ENCODE measurements around the gene HAND2.

HAND2 gene

DNA sequence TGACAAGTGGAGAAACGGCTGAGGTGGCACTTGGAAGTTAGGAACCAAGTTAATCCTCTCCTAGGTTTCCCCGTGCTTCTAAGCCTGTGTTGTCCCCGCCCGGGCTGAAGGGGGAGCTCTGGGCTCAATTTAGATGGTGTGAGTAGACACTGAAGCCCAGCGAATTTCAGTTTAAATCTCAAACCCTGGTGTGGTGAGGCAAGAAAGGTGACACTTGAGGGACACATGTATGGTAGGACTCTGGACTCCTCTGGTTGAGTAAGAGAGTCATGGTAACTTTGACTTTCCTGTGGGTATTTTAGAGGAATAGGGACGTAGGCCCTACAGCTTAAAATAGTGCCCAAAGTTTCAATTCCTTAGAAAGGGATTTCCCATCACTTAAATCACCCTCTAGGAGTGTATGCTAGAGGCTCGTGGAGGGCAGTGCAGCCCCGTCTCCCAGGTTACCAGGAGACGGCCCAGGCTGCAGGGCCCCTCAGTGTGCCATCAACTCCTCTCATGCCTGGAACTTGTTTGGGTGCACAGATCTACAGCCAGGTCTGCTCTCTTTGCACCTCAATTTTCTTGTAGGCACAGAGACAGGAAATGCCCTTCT is 24.0 kb downstream of the HAND2 start:
- H3K4me1 ChIP-seq (ENCODE audit: control insufficient read depth, low read depth, low read length), result peaks cover 16% of the 10 kb centered on the region
- H3K27ac ChIP-seq (ENCODE audit: low read length), result no peak overlapping the region
- no peak overlapping the region for H3K9ac ChIP-seq (ENCODE audit: low read length)
- H3K4me3 ChIP-seq (ENCODE audit: low read length), result peak overlapping the region; percentile 32
- no peaks in the 10 kb centered on the region for H3K36me3 ChIP-seq (ENCODE audit: control insufficient read depth, low read depth, low read length)
- no peaks in the 10 kb centered on the region for H3K9me3 ChIP-seq (ENCODE audit: control insufficient read depth, low read depth, low read length)
- peaks cover 100% of the 10 kb centered on the region for H3K27me3 ChIP-seq (ENCODE audit: control insufficient read depth, insufficient read depth, low read length)

DNA sequence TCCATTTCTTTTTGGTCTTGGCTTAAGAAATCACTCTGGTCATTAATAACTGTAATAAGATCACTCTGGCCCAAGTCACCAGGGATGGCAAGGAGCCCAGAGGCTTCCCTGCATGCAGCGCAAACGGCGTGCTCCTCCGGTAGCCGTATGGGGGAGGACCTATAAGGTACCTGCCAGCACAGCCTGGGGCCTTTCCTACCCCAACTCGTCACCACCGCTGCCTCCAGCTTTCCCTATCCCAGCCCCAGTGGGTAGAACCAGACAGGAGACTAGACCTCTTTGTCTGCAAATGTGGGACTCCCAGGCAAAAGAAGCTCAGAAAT is 25.9 kb downstream of the HAND2 start:
- Histone ChIP-seq H3K4me1 (ENCODE audit: control insufficient read depth, low read depth, low read length) (peaks cover 8% of the 10 kb centered on the region), H3K4me3 (ENCODE audit: low read length) (no peak overlapping the region), H3K27ac (ENCODE audit: low read length) (no peak overlapping the region), H3K9me3 (ENCODE audit: control insufficient read depth, low read depth, low read length) (no peaks in the 10 kb centered on the region), H3K9ac (ENCODE audit: low read length) (no peak overlapping the region), H3K27me3 (ENCODE audit: control insufficient read depth, insufficient read depth, low read length) (peaks cover 99% of the 10 kb centered on the region), H3K36me3 (ENCODE audit: control insufficient read depth, low read depth, low read length) (no peaks in the 10 kb centered on the region)

DNA sequence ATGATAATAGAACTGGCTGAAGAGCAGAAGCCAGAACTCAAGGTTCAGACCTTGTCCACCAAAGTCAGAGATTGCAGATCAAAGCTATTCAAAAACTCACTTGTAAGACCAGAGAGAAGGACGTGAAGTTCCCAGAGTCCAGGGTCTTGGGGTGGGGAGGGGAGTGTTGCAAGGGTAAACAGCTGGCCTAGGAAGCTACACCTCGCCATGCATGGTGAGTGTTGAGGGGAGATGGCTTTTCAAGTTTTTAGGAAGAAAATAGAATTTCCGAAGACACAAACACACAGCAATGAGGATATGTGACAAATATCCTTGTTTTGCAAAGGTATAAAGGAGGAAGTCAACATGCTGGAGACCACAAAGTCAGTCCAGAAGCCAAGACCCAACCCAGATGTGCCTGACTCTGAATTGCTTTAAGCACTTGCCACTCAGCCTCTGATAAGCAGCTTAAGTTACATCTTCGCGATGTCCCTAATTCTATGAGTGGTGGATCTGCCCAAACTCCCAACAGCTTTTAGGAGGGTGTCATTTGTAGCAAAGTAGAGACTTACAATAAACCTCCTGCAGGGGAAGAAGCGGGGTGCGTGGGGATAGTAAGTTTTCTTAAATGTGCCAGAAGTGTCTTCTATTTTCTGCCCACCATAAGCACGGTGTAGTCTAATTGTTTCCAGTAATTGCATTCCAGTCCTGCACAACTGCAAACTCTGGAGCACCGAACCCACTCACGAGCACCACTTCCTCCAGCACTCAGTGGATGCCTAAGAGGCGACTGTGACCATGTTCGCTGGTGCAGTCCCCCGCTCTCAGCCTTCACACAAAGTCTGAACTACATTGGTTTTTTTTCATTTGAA is 26.5 kb downstream of the HAND2 start:
- no peak overlapping the region for H3K27ac ChIP-seq (ENCODE audit: low read length)
- no peak overlapping the region for H3K9ac ChIP-seq (ENCODE audit: low read length)
- no peaks in the 10 kb centered on the region for H3K9me3 ChIP-seq (ENCODE audit: control insufficient read depth, low read depth, low read length)
- H3K4me3 ChIP-seq (ENCODE audit: low read length), result no peak overlapping the region
- peaks cover 3% of the 10 kb centered on the region for H3K4me1 ChIP-seq (ENCODE audit: control insufficient read depth, low read depth, low read length)
- H3K27me3 ChIP-seq (ENCODE audit: control insufficient read depth, insufficient read depth, low read length), result peaks cover 99% of the 10 kb centered on the region
- no peaks in the 10 kb centered on the region for H3K36me3 ChIP-seq (ENCODE audit: control insufficient read depth, low read depth, low read length)

DNA sequence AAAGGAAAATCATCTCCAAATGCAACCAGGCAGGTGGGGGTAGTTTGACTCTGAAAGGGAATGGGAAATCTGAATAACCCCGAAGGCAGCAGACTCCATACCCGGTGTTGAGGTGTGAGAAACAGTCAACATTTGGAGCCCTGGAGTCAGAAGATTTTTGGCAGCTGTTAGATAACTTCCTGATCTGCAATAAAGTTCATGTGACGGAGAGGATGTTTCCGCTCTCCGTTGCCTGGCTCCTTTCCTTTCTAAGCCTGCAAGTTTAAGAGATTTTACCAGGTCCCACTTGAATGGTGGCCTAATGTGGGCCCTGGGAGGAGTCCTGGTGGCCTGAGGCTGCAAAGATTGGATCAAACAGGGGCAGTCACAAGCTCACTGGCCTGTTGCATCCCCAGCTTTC is 27.7 kb downstream of the HAND2 start:
- Histone ChIP-seq H3K9me3 (ENCODE audit: control insufficient read depth, low read depth, low read length) (no peaks in the 10 kb centered on the region), H3K27ac (ENCODE audit: low read length) (no peak overlapping the region), H3K36me3 (ENCODE audit: control insufficient read depth, low read depth, low read length) (no peaks in the 10 kb centered on the region), H3K4me3 (ENCODE audit: low read length) (no peak overlapping the region), H3K9ac (ENCODE audit: low read length) (no peak overlapping the region), H3K27me3 (ENCODE audit: control insufficient read depth, insufficient read depth, low read length) (peaks cover 90% of the 10 kb centered on the region), H3K4me1 (ENCODE audit: control insufficient read depth, low read depth, low read length) (no peaks in the 10 kb centered on the region)

DNA sequence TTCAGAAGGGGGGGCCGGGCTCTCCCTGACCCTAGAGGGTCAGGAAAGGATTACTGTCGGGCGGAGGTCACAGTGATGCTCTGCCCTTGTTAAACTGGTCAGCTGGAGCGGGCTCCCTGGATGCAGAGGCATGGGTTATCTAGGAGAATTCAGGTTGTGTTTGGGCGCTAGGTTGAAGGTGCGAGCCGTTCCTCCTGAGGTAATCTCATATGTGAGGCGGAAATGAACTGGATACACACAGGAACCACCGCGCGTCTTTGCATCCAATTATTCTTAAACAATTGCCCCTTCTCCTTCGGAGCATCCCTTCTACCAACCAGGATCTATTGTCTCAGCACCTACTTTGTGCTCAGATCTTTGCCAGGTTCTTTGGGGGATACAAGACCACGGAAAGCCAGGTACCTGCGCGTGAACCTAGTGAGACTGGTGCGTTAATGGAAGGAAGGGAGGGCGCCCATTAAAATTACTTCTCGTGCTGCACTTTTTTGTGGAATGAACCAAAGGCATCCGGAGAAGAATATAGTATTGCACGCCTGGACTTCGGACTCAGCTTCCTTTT is 28.4 kb downstream of the HAND2 start:
- no peaks in the 10 kb centered on the region for H3K36me3 ChIP-seq (ENCODE audit: control insufficient read depth, low read depth, low read length)
- H3K9ac ChIP-seq (ENCODE audit: low read length), result no peak overlapping the region
- no peaks in the 10 kb centered on the region for H3K9me3 ChIP-seq (ENCODE audit: control insufficient read depth, low read depth, low read length)
- peaks cover 84% of the 10 kb centered on the region for H3K27me3 ChIP-seq (ENCODE audit: control insufficient read depth, insufficient read depth, low read length)
- no peak overlapping the region for H3K4me3 ChIP-seq (ENCODE audit: low read length)
- H3K4me1 ChIP-seq (ENCODE audit: control insufficient read depth, low read depth, low read length), result no peaks in the 10 kb centered on the region
- H3K27ac ChIP-seq (ENCODE audit: low read length), result no peak overlapping the region

DNA sequence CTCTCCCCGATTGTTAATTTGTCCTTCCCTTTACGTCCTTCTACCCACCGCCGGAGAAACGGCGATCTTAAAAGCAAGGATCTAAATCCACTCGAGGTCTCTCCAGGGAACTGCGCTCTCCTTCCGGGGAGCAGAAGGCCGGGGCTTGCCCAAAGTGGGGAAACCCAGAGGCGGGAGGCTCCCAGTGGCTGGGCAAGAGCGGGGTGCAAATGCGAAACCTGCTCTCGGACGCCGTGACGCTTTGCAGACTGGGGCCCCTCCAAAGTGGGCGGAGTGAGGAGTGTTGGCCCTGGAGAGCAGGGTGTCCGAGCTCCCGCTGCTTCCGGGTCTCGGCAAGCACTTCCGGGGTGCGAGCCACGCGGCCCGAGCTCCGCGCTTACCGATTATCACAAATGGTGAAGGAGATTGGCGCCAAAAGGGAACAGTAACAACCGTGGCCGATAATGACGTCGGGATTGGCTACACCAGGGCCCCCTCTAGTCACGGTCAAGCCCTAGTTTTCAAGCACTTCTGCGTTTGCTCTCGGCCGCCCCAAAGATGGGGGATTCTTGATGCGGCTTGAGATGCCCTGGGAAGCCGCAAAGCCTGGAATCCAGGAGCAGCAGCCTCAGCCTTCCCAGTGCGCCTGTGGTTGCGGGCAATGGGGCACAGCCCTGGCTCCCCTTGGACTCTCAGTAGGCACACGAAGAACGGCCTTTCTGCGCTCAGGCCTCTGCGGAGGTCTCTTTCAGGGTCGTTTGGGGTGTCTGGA is 29.0 kb downstream of the HAND2 start:
- Histone ChIP-seq H3K36me3 (ENCODE audit: control insufficient read depth, low read depth, low read length) (no peaks in the 10 kb centered on the region), H3K4me1 (ENCODE audit: control insufficient read depth, low read depth, low read length) (no peaks in the 10 kb centered on the region), H3K9ac (ENCODE audit: low read length) (no peak overlapping the region), H3K4me3 (ENCODE audit: low read length) (no peak overlapping the region), H3K9me3 (ENCODE audit: control insufficient read depth, low read depth, low read length) (no peaks in the 10 kb centered on the region), H3K27ac (ENCODE audit: low read length) (no peak overlapping the region), H3K27me3 (ENCODE audit: control insufficient read depth, insufficient read depth, low read length) (peaks cover 83% of the 10 kb centered on the region)

DNA sequence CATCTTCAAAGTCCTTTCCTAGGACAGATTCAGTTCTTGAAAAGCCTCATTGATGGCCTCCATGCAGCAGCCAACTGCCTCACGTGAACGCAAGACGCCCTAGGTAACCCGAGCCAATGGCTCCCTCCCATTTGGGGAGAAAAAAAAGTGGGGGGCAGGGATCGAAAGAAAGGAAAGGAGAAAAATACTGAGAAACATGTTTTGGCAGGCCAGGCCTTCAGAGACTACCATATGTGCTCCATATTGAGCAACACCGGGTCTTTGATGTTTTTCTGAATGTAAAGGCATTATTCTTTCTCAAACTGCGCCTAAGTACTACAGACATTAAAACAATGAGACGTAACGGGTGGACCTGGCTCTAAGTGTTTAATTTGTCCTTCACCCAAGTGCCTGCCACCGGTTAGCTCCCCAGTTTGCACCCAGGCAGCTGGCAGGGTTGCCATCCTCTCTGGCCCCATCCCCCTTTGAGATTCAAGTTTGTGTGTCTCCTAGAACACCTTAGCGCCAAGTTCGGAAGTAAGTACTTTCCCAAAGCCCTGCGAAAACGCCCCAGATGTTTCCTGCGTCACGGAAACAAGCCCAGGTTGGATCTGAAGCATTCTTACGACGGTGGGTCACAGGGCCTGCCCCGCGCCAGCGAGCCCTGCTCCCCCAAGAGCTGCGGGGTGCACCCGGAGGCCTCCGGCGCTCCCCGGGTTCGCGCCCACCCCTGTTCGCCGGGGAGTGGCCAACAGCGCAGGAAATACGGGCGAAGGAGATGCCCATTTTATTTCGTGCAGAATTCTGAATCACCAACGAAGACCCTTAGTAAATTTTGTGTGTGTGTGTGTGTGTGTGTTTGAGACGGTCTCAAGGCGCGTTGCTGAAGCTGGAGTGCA is 30.1 kb downstream of the HAND2 start:
- H3K27me3 ChIP-seq (ENCODE audit: control insufficient read depth, insufficient read depth, low read length), result peaks cover 78% of the 10 kb centered on the region
- no peak overlapping the region for H3K4me3 ChIP-seq (ENCODE audit: low read length)
- H3K4me1 ChIP-seq (ENCODE audit: control insufficient read depth, low read depth, low read length), result no peaks in the 10 kb centered on the region
- no peak overlapping the region for H3K27ac ChIP-seq (ENCODE audit: low read length)
- H3K9ac ChIP-seq (ENCODE audit: low read length), result no peak overlapping the region
- H3K36me3 ChIP-seq (ENCODE audit: control insufficient read depth, low read depth, low read length), result no peaks in the 10 kb centered on the region
- H3K9me3 ChIP-seq (ENCODE audit: control insufficient read depth, low read depth, low read length), result no peaks in the 10 kb centered on the region

DNA sequence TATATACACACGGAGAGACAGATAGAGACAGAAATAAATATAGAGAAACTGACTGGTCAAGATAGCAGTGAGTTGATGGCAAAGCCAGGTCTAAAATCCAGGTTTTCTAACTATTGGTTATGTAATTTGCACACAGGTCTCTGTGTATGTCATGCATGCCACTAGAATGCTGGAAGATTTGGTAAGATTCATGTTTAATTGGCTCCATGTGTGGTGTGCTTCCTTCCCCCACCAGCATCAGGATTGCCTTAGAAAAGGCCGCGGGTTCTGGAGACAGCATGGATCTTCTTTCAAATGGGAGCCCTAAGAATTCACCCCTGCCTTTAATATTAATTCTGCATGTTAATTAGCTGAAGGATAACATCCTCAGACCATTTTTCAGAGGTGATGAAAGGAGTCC is 31.3 kb downstream of the HAND2 start:
- no peak overlapping the region for H3K27ac ChIP-seq (ENCODE audit: low read length)
- peaks cover 2% of the 10 kb centered on the region for H3K4me1 ChIP-seq (ENCODE audit: control insufficient read depth, low read depth, low read length)
- H3K9ac ChIP-seq (ENCODE audit: low read length), result no peak overlapping the region
- no peak overlapping the region for H3K4me3 ChIP-seq (ENCODE audit: low read length)
- H3K36me3 ChIP-seq (ENCODE audit: control insufficient read depth, low read depth, low read length), result no peaks in the 10 kb centered on the region
- H3K27me3 ChIP-seq (ENCODE audit: control insufficient read depth, insufficient read depth, low read length), result peaks cover 78% of the 10 kb centered on the region
- H3K9me3 ChIP-seq (ENCODE audit: control insufficient read depth, low read depth, low read length), result no peaks in the 10 kb centered on the region

DNA sequence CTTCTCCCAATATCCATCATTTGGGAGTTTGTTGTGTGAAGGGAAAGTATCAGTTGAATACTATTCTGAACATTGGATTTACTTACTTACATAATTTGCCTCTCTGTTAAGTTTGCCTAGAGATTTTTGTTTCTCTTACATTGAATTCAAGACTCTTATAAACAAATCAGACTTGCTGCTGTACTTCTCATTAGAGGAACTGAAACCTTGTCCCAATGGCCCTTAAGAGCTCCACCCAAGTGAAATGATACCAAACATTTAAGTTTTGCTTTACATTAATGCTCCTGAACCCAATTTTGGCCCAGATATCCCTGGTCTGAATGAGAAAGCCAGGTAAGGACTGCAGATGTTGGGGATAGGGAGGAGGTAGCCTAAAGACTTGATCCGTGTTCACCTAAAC is 32.0 kb downstream of the HAND2 start:
- Histone ChIP-seq H3K4me1 (ENCODE audit: control insufficient read depth, low read depth, low read length) (peaks cover 2% of the 10 kb centered on the region), H3K27me3 (ENCODE audit: control insufficient read depth, insufficient read depth, low read length) (peaks cover 78% of the 10 kb centered on the region), H3K9me3 (ENCODE audit: control insufficient read depth, low read depth, low read length) (no peaks in the 10 kb centered on the region), H3K27ac (ENCODE audit: low read length) (no peak overlapping the region), H3K36me3 (ENCODE audit: control insufficient read depth, low read depth, low read length) (no peaks in the 10 kb centered on the region), H3K9ac (ENCODE audit: low read length) (no peak overlapping the region), H3K4me3 (ENCODE audit: low read length) (no peak overlapping the region)

DNA sequence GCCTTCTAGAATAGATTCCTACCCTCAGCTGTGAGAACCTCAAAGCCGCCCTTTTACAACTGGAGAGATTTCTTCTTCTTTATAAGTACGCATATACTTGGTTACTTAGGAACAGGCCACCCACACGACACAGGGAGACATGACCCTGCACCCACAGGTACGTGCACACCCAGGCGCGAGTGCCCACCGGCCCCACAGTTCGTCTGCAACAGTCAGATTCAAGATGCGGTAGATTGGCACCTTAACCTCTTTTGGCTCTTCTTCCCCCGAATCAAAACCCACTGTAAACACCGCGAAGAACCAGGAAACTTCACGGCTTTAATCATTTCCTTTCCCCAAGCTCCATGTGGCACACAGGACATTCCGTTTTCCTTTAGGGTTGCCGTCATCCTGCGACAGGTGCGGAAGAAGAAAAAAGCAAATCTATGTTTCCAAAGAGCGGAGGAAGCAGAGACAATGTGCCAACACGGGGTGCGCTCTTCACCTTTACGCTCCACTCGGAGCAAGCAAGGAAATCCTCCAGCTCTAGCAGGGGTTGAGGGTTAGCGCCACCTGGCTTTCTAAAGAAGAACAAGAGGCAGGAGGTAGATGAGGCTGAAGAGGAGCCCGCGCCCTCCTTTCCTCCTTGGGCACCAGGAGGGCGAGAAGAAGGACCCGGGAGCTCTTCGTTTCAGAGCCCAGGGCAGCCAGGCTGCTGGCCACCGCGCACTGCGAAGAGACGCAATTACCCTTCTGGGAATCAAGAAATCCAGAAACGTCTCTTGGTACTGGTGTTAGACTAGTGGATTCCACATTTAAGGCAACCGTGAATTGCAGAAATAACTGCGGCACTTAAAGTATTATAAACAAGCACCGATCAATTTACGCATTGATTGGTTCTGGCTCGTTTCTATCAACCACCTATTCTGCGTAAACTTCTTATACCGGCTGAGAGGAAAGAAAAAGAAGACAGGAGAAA is 35.7 kb downstream of the HAND2 start:
- H3K27ac ChIP-seq (ENCODE audit: low read length), result no peak overlapping the region
- H3K36me3 ChIP-seq (ENCODE audit: control insufficient read depth, low read depth, low read length), result no peaks in the 10 kb centered on the region
- H3K4me3 ChIP-seq (ENCODE audit: low read length), result peak overlapping the region; percentile 67
- H3K9ac ChIP-seq (ENCODE audit: low read length), result peak overlapping the region; percentile 24
- H3K4me1 ChIP-seq (ENCODE audit: control insufficient read depth, low read depth, low read length), result peaks cover 15% of the 10 kb centered on the region
- peaks cover 58% of the 10 kb centered on the region for H3K27me3 ChIP-seq (ENCODE audit: control insufficient read depth, insufficient read depth, low read length)
- H3K9me3 ChIP-seq (ENCODE audit: control insufficient read depth, low read depth, low read length), result no peaks in the 10 kb centered on the region

Measured in iPS-18a (cell line).